Suprapubic skin (tissue), 4 donors: ENCODE results near the gene PDE11A. TPM values are rescaled to one million over a fixed set of nuclear protein-coding genes. Genes with fewer than 3 reads are reported as not detected.

ENCODE experiments used
- DNase-seq, 2 donors: peaks; one replicate each; pipeline ENCODE4 v3.0.0-alpha.2; 2019; ENCODE audit warnings: low spot score in 2 of 2
- H3K27ac ChIP-seq: fragments of 200-600 bp; sonication (generic); one replicate; pipeline ENCODE4 v1.5.1; 2019
- H3K27me3 ChIP-seq: fragments of 200-600 bp; sonication (generic); one replicate; pipeline ENCODE4 v1.5.1; 2019
- H3K36me3 ChIP-seq: fragments of 200-600 bp; sonication (generic); one replicate; pipeline ENCODE4 v1.5.1; 2019
- H3K4me1 ChIP-seq: fragments of 200-600 bp; sonication (generic); one replicate; pipeline ENCODE4 v1.5.1; 2019
- H3K4me3 ChIP-seq: fragments of 200-600 bp; sonication (generic); one replicate; pipeline ENCODE4 v1.5.1; 2019; ENCODE audit warnings: mild to moderate bottlenecking
- H3K9me3 ChIP-seq: fragments of 200-600 bp; sonication (generic); one replicate; pipeline ENCODE4 v1.5.1; 2019
- EP300 ChIP-seq: sonication (generic); formaldehyde crosslinking; IDR thresholded peaks from one replicate; pipeline ENCODE4 v1.6.1; 2017; ENCODE audit warnings: antibody characterized with exemption
- POLR2A ChIP-seq, 2 donors: fragments of 450-650 bp; IDR thresholded peaks; one replicate each; pipeline ENCODE4 v1.6.1; 2017; ENCODE audit warnings: antibody characterized with exemption in 2 of 2, mild to moderate bottlenecking in 2 of 2, moderate library complexity in 2 of 2
- POLR2AphosphoS5 ChIP-seq, 3 donors: sonication (generic); formaldehyde crosslinking; IDR thresholded peaks; one replicate each; pipeline ENCODE4 v1.6.1; 2017; ENCODE audit warnings: antibody characterized with exemption in 3 of 3
- WGBS: methylation state at CpG from one replicate; pipeline ENCODE4 v1.1.5; 2018; 5-methylcytosine and 5-hydroxymethylcytosine counted together
- total RNA-seq, 4 donors: library from RNA; depleted of rRNA; stranded (reverse); fragments of >200 nt; gene quantifications; one replicate each; pipeline ENCODE4 v1.1.0, GENCODE V29; 2016
- TF ChIP-seq, protein P1 (sequence below), 2 donors: fragments of 200-600 bp in 1 of 2; fragments of 450-650 bp in 1 of 2; sonication (generic) in 1 of 2; IDR thresholded peaks; one replicate each; pipeline ENCODE4 v1.5.1; 2016 to 2019; ENCODE audit warnings: antibody characterized with exemption in 2 of 2, mild to moderate bottlenecking in 1 of 2, moderate library complexity in 1 of 2

The PDE11A gene
- total RNA-seq, 4 donors from 2014 or later, result 0.08 to 1.0 (median 0.36) TPM

DNA sequence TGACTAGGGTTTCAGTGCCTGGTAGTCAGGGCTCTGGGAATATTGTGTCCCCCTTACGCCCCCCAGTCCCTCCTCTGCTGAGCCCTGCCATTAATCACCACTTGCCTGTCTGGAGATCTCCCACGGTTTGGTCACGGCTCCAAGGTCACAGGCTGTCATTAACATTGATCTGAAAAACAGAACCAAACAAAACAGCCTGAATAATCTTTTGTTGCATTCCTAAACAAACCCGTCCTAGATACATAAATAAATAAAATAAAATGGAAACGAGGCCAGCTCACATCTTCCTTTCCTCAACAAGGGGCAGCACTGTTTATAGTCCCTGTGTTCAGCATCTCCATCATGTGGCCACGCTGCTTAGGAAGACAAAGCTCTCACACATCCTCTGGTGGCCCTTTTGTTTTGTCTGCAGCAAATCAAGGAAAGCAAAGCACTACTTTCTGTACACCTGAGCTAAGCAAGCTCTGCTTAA is 397.2 kb downstream of the PDE11A start:
- DNase-seq, result no peak
- H3K27ac ChIP-seq, result no peak overlapping the region
- no peak for TF ChIP-seq EP300
- TF ChIP-seq, protein P1, sequence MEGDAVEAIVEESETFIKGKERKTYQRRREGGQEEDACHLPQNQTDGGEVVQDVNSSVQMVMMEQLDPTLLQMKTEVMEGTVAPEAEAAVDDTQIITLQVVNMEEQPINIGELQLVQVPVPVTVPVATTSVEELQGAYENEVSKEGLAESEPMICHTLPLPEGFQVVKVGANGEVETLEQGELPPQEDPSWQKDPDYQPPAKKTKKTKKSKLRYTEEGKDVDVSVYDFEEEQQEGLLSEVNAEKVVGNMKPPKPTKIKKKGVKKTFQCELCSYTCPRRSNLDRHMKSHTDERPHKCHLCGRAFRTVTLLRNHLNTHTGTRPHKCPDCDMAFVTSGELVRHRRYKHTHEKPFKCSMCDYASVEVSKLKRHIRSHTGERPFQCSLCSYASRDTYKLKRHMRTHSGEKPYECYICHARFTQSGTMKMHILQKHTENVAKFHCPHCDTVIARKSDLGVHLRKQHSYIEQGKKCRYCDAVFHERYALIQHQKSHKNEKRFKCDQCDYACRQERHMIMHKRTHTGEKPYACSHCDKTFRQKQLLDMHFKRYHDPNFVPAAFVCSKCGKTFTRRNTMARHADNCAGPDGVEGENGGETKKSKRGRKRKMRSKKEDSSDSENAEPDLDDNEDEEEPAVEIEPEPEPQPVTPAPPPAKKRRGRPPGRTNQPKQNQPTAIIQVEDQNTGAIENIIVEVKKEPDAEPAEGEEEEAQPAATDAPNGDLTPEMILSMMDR (IDR thresholded peaks at IDR 0.05), result no peak
- no peaks in the 10 kb centered on the region for H3K9me3 ChIP-seq
- H3K4me3 ChIP-seq, result no peak overlapping the region
- H3K27me3 ChIP-seq, result peaks cover 31% of the 10 kb centered on the region
- WGBS, result 50% methylated on average over 6 of the region's 6 CpGs
- H3K4me1 ChIP-seq, result no peaks in the 10 kb centered on the region
- no peaks in the 10 kb centered on the region for H3K36me3 ChIP-seq

DNA sequence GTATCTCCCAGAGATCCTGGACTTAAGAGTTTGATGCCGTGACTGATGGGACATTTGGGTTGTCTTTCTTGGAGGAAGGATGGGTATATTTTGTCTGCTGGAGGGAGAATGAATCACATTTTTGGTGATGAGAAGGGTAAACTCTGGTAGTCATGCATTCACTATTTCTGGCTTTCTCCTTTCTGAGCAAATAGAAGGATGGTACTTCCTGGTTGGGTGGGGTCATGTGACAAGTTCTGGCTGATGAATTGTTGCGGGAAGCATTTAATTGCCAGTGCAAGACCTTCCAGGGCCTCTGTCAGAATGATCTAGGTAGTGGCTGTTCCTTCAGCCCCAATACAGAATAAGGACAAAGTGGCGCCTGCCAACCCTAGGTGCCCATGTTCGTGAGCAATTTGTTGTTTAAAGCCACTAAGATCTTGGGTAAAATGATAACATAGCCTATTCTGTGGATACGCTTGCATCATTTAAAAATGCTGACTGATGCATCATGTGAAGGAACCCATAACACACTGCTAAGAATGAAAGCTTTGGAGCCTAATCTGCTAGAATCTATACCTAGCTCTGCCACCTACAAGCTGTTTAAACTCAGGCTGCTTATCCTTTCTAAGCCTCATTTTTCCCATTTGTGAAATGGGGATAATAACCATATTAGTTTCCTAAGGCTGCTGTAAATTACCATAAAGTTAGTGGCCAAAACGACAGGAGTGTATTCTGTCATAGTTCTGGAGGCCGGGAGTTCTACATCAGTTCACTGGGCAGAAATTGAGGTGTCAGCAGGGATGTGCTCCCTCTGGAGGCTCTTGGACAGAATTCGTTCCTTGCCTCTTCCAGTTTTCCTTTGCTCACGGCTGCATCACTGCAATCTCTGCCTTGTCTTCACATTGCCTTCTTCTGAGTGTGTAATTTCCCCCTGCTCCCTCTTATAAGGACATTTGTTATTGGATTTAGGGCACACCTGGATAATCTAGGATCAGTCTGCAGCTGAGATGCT is 398.7 kb downstream of the PDE11A start:
- peaks cover 31% of the 10 kb centered on the region for H3K27me3 ChIP-seq
- H3K27ac ChIP-seq, result no peak overlapping the region
- no peaks in the 10 kb centered on the region for H3K36me3 ChIP-seq
- peaks cover 11% of the 10 kb centered on the region for H3K4me1 ChIP-seq
- H3K4me3 ChIP-seq, result no peak overlapping the region
- TF ChIP-seq EP300 (no peak), POLR2AphosphoS5 (IDR thresholded peaks at IDR 0.05) (no peak), POLR2A (IDR thresholded peaks at IDR 0.05) (no peak)
- TF ChIP-seq, protein P1 (IDR thresholded peaks at IDR 0.05), result no peak
- WGBS, result 91% methylated on average over 7 of the region's 9 CpGs
- H3K9me3 ChIP-seq, result no peaks in the 10 kb centered on the region
- no peak for DNase-seq

DNA sequence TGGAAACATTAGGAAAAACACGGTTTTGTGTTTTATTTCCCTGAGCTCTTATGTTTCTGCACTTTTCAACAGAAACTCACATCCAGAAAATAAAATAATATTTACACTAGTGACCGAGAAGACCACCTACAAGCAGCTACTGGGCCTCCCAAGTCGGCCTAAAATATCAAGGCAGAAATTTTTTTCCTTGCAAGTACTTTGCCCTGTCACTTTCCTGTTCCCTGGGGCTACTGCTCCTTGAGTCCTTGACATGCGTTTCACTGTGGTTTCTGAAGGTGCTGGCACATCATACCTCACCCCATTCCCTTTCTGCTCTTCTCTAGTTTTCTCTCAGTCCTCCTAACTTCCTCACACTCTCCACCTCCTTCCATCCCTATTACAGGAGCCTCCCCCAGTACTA is 400.9 kb downstream of the PDE11A start:
- 62% methylated on average over 4 of the region's 4 CpGs for WGBS
- DNase-seq, result no peak
- Histone ChIP-seq H3K4me3 (no peak overlapping the region), H3K27me3 (peaks cover 29% of the 10 kb centered on the region), H3K4me1 (peaks cover 11% of the 10 kb centered on the region), H3K36me3 (no peaks in the 10 kb centered on the region), H3K9me3 (no peaks in the 10 kb centered on the region), H3K27ac (no peak overlapping the region)
- TF ChIP-seq EP300 (no peak), POLR2A (IDR thresholded peaks at IDR 0.05) (no peak), POLR2AphosphoS5 (IDR thresholded peaks at IDR 0.05) (no peak)
- TF ChIP-seq, protein P1 (IDR thresholded peaks at IDR 0.05), result no peak

DNA sequence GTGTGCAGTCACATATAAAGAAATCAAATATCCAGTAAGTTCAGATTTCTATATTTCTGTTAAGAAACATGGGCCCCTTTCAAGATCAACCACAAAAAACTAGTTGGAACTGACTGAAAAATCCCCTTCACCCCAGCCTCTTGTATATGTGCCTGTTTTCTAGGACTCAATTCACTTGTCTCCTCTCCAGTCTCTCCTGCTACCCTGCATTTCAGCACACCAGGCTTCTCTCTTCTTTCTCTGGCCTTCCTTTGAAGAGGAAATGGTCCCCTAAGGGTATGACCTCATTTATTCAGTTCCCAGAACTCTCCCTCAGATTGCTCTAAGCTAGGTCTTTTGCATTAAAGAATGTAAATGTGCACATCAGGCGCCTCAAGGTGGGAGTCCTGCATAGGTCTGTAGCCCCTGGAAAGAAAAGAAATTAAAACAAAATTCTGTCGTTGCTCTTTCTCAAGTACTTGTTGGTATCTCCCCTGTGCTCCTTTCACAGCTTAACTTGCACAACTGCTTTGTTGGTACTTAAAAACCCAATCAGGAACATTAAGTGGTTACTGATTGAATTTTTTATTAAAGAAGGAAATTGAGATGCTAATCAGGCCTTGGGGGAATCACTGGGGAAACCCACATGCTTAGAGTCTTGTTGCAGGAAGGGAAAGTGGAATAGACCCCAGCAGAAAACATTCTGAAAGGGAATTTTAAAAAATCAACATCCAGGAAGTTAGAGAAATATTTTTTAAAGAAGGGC is 401.6 kb downstream of the PDE11A start:
- no peaks in the 10 kb centered on the region for H3K36me3 ChIP-seq
- peaks cover 11% of the 10 kb centered on the region for H3K4me1 ChIP-seq
- H3K27ac ChIP-seq, result no peak overlapping the region
- TF ChIP-seq POLR2A (IDR thresholded peaks at IDR 0.05) (no peak), EP300 (no peak), POLR2AphosphoS5 (IDR thresholded peaks at IDR 0.05) (no peak)
- TF ChIP-seq, protein P1 (IDR thresholded peaks at IDR 0.05), result no peak
- WGBS, result 71% methylated on average over 2 of the region's 2 CpGs
- DNase-seq, result no peak
- no peak overlapping the region for H3K4me3 ChIP-seq
- H3K9me3 ChIP-seq, result no peaks in the 10 kb centered on the region
- H3K27me3 ChIP-seq, result peaks cover 22% of the 10 kb centered on the region
